Loucy (cell line): ENCODE measurements around the gene PHF19.

ENCODE experiments used
- CTCF ChIP-seq: fragments of 200-600 bp; sonication (generic); conservative IDR thresholded peaks from 2 replicates; pipeline ENCODE4 v1.5.1; 2014; ENCODE audit warnings: mild to moderate bottlenecking, antibody characterized with exemption, low read length
- EZH2phosphoT487 ChIP-seq: fragments of 200-600 bp; IDR thresholded peaks from 2 replicates; pipeline ENCODE4 v1.6.1; 2018; ENCODE audit warnings: antibody characterized with exemption, mild to moderate bottlenecking, moderate library complexity, borderline replicate concordance

- TF ChIP-seq CTCF (no peak), EZH2phosphoT487 (no peak)
These were observed 6.1 kb upstream of the PHF19 start for GRCh38 chr9:120882935-120883607.
